Stimulated activated CD4-positive, alpha-beta T cell treated with anti-CD3 and anti-CD28 coated beads, Interleukin-1b, Interleukin-23, amount 100 ng/mL, for 24 hours (primary cell): ENCODE data around the gene LHFPL3.
"Not testable (repeated sequence)": the region's sequence is repeated elsewhere in the genome, so short reads cannot be mapped to it uniquely, and the experiment has no call there.

ENCODE experiments used
- DNase-seq, 4 experiments: peaks; one replicate each; pipeline ENCODE4 v3.0.0-alpha.2; 2020; ENCODE audit warnings: low read depth in 4 of 4, low spot score in 1 of 4

LHFPL3 gene

DNA sequence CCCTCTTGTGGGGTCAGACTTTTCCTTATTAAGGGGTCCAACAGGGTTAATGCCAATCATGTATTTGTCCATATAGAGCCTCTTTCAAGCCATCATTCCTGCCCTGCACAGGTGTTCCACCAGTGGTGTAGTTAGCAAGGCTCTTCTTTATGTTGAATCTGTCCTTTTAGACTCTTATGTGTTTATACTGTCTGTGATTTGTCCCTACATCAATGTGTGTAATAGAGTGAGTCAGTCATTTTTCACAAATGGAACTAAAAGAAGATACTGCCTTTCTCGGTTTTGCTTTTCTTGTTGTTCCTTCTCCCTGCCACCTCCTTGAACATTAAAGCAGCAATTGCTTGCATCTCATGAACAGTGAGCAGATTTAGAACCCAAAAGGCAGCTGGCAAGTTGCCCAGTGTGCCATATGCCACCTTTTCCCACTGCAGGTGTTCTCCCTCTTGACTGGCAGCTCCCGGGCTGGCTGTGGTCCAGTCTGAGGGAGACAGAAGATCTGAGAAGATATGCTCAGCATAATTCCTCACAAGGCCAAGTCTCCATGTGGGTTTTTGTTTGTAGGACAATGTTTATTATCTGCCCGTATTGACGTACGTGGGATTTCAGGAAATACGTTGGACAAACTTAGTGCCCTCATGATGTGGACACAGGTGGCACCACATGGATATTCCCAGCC is 154.1 kb downstream of the LHFPL3 start:
- DNase-seq = no peak

GRCh38 chr7:104486931-104487330 is 158.5 kb downstream of the LHFPL3 start:
- DNase-seq = no peak

DNA sequence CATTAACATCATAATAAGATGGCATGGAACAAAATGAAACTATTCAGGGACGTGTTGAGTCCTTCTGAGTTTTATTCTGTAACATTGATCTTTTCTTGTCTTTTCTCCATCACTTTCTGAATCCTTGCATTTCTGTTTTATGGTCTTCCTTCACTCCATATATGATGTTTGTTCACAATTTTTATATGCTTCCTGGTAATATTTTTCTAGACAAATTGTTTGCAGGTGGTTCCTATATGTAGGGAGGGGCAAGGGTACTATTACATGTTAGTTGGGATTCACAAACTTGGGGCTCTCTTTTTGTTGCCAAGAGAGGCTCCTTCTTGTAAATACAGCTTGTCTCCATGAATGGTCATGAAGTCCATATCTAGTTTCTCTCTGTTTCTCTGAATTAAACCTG is 159.2 kb downstream of the LHFPL3 start:
- no peak for DNase-seq

- DNase-seq = no peak
Observed at GRCh38 chr7:104497379-104497967, 169.1 kb downstream of the LHFPL3 start.

GRCh38 chr7:104499975-104500374 is 171.6 kb downstream of the LHFPL3 start:
- DNase-seq = no peak

- no peak for DNase-seq
Observed at GRCh38 chr7:104509874-104510273, 181.5 kb downstream of the LHFPL3 start.

DNA sequence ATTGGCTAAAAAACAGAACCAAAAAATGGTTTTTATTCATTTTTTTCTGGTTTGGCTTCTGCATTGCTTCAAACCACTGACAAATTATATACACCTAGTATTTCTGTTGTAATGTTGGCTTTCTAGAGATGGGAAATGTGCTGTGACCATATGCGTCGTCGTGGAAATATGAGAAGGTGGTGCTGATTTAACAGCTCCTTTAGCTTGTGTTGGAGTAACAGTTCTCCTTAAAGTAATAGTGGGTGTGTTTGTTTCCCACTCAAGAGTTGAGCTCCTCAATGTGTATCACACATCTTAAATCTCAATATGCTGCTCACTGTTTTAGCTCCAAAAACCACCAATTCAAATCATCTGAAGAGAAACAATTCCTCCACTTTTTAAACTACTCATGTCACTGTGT is 196.4 kb downstream of the LHFPL3 start:
- no peak for DNase-seq

- DNase-seq = no peak
Observed at GRCh38 chr7:104528142-104528541, 199.7 kb downstream of the LHFPL3 start.

DNA sequence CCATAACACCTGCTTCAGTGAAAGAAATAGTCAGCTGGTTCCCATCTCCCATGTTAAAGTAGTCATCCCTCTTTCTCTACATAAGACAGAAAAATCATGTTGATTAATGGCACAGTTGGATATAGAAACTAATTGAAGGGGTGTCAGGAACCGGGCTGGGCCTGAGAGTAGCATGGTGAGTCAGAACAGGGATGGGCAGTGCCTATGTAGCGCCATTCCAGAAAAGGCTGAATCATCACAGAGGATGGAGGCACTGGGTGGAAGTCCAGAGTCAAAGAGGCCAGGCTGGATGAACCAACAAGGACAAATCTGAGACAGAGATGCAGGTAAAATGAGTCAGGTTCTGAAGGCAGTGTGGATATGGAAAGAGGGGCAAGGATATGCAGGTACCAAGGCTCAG is 201.2 kb downstream of the LHFPL3 start:
- no peak for DNase-seq

- no peak for DNase-seq
Observed at GRCh38 chr7:104530251-104530650, 201.8 kb downstream of the LHFPL3 start.

DNA sequence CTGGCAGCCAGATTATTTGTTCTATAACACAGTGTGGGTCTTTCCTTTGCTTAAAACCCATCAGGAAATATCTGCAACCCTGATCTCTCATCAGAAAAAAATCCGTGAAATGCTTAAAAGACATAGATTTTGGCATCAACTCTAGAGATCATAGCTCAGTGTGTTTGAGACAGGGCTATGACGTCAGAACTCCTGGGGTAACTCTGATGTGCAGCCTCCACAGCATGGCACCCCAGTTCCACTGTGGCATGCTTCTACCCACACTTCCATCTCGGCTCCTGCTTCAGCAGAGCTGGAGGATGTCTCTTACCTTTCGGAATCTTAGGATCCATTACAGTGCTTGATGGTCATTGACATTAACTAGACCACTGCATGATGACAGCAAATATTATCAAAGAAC is 205.7 kb downstream of the LHFPL3 start:
- no peak for DNase-seq

DNA sequence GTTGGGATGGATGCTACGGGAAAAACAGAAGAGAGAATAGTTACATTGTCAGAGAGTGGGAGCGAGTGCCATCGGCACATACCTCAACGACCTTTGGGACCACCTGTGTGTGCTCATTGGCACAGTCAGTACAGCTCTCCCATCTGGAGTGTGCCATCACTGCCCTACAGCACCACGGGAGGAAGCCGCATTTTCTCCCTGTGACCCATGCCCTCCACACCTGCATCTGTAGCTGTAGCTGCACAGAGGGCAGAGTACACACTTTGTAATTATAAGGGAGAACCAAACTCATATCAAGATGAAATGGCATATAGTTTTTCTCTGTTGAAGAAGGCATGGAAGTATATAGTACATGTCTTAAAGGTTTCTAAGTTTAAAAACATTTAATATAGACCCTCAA is 207.4 kb downstream of the LHFPL3 start:
- no peak for DNase-seq

- no peak for DNase-seq
Observed at GRCh38 chr7:104536956-104537355, 208.6 kb downstream of the LHFPL3 start.

GRCh38 chr7:104538152-104538551 is 209.7 kb downstream of the LHFPL3 start:
- DNase-seq = no peak

- DNase-seq = no peak
Observed at GRCh38 chr7:104541897-104542296, 213.5 kb downstream of the LHFPL3 start.

DNA sequence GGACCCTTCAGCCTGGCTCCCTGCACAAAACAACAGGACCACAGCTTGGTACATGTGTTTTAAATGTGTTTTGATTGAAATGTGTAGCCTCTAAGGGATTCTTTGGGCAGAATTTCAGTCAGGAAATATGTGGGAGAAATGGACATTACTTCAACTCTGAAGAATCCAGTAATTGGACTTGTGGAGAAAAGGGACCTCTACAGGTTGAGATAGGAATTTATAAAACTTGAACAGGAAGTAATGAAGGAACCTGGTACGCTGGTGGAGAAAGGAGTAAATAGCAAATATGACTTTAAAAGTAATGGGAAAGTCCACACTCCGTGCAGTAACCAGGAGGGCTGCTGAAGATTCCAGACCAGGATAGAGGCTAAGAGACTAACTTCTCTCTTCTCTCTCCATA is 220.5 kb downstream of the LHFPL3 start:
- DNase-seq = no peak

GRCh38 chr7:104550362-104550761 is 222.0 kb downstream of the LHFPL3 start:
- DNase-seq = no peak

DNA sequence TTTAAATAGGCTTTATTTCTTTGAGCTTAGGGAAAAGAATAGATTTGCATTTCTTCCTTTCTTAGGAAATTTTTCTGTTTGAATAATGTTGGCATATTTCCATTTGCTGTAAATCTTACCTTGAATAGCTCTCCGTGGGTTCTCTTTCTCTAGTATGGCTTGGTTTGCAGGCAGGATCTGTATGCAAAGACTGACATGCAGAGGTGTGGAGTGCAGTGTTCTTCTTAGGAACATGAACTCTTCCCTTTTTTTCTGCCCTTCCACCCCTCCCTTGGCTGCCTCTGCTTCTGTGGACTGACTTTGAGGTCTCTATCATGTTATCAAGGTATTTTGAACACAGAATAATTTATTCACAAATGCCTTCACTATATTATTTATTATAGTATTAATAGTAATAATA is 222.8 kb downstream of the LHFPL3 start:
- no peak for DNase-seq

- DNase-seq = no peak
Observed at GRCh38 chr7:104552102-104552501, 223.7 kb downstream of the LHFPL3 start.

DNA sequence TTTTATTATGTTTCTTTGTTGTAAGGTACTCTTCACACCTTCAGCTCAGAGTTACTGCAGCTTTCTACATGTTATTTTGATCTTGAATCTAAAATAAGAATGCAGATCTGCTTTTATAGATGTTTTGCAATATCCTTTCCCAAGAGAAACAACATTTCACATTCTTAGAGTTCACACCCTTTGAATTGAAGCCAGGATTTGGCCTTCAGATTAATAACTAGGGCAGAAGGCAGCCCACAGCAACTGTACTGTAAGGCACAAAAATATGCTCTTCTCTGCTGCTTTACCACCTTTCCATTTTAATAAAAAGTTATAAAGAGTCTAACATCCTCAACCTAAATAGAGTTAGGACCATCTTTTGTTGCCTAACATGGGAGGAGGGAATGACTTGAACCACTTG is 224.7 kb downstream of the LHFPL3 start:
- DNase-seq = no peak

DNA sequence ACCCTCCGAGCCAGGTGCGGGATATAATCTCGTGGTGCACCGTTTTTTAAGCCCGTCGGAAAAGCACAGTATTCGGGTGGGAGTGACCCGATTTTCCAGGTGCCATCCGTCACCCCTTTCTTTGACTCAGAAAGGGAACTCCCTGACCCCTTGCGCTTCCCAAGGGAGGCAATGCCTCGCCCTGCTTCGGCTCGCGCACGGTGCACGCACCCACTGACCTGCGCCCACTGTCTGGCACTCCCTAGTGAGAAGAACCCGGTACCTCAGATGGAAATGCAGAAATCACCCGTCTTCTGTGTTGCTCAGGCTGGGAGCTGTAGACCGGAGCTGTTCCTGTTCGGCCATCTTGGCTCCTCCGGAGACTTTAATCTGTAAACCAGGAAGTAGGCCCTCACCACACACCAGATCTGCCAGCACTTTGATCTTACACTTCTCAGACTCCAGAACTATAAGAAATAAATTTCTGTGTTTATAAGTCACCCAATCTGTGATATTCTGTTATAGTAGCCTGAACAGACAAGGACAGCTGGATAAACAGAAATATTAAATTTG is 235.0 kb downstream of the LHFPL3 start:
- DNase-seq = not testable (repeated sequence)

GRCh38 chr7:104569751-104570150 is 241.3 kb downstream of the LHFPL3 start:
- DNase-seq = no peak

GRCh38 chr7:104572554-104572953 is 244.2 kb downstream of the LHFPL3 start:
- DNase-seq = no peak
